H1 (cell line): Measurements from ENCODE around the gene CD69. TPM values are rescaled to one million over a fixed set of nuclear protein-coding genes. Genes with fewer than 3 reads are reported as not detected.
A peak's percentile ranks its signal among the peaks of the same experiment; 100 is the strongest.

Experiments
- CHD1 ChIP-seq: IDR thresholded peaks from 2 replicates; pipeline ENCODE4 v1.6.1; 2012; ENCODE audit warnings: low read depth, low read length, improper control_type of control experiment
- EGR1 ChIP-seq: IDR thresholded peaks from 2 replicates; pipeline ENCODE4 v1.6.1; 2011; ENCODE audit warnings: low read depth, low read length, borderline replicate concordance
- GTF2F1 ChIP-seq: IDR thresholded peaks from 2 replicates; pipeline ENCODE4 v1.6.1; 2012; ENCODE audit warnings: low read depth, low read length, improper control_type of control experiment, borderline replicate concordance
- NANOG ChIP-seq: IDR thresholded peaks from 2 replicates; pipeline ENCODE4 v1.6.1; 2011; ENCODE audit warnings: low read length, low read depth, mild to moderate bottlenecking, inconsistent platforms; ENCODE audit not compliant: insufficient read depth, poor library complexity, severe bottlenecking
- POLR2A ChIP-seq, 2 experiments: IDR thresholded peaks; 1 replicate in 1 of 2; 2 replicates in 1 of 2; pipeline ENCODE4 v1.6.1; 2011; ENCODE audit warnings: low read depth in 2 of 2, low read length in 2 of 2, mild to moderate bottlenecking in 2 of 2; ENCODE audit errors: control extremely low read depth in 1 of 2
- RBBP5 ChIP-seq: IDR thresholded peaks from 2 replicates; pipeline ENCODE4 v1.7.1; 2012; ENCODE audit warnings: low read depth, mild to moderate bottlenecking, inconsistent platforms, low read length, moderate library complexity, borderline replicate concordance
- SP1 ChIP-seq: IDR thresholded peaks from 2 replicates; pipeline ENCODE4 v1.6.1; 2011; ENCODE audit warnings: low read depth, low read length
- SP4 ChIP-seq: IDR thresholded peaks from 2 replicates; pipeline ENCODE4 v1.6.1; 2012; ENCODE audit warnings: low read length, inconsistent platforms
- SUZ12 ChIP-seq: fragments of 200-600 bp; sonication (generic); IDR thresholded peaks from 2 replicates; pipeline ENCODE4 v1.6.1; 2012; ENCODE audit warnings: mild to moderate bottlenecking, inconsistent platforms, low read length, moderate library complexity, mixed read lengths
- TAF1 ChIP-seq: IDR thresholded peaks from 2 replicates; pipeline ENCODE4 v1.6.1; 2011; ENCODE audit warnings: mild to moderate bottlenecking, low read depth, low read length
- TCF12 ChIP-seq: IDR thresholded peaks from 2 replicates; pipeline ENCODE4 v1.6.1; 2011; ENCODE audit warnings: low read depth, mild to moderate bottlenecking, low read length
- YY1 ChIP-seq: IDR thresholded peaks from 2 replicates; pipeline ENCODE4 v1.6.1; 2011; ENCODE audit warnings: low read depth, mild to moderate bottlenecking, low read length
- polyA plus RNA-seq, 7 experiments: library from polyadenylated mRNA; depleted of rRNA in 3 of 7; stranded (reverse) in 5 of 7; unstranded in 2 of 7; fragments of >200 nt in 5 of 7; fragments of 200-250 nt in 2 of 7; gene quantifications; 1 replicate in 5 of 7; 2 replicates in 1 of 7; 4 replicates in 1 of 7; pipeline versions ENCODE4 v1.2.1 to v1.2.3, GENCODE V29; 2011 to 2013; ENCODE audit warnings: missing spikeins in 2 of 7, mixed read lengths in 2 of 7
- total RNA-seq: library from RNA; stranded (reverse); fragmentation: NEBNext Ultra II Directional; extraction: Animal tissue kit (Norgen Biotek cat#: 25700); gene quantifications from 2 replicates; pipeline ENCODE4 v1.2.1, GENCODE V29; 2021
- TF ChIP-seq, protein P1 (sequence below): IDR thresholded peaks from 2 replicates; pipeline ENCODE4 v1.6.1; 2011; ENCODE audit warnings: low read depth, mild to moderate bottlenecking, low read length; ENCODE audit not compliant: insufficient read depth
- TF ChIP-seq, protein P2 (sequence below), 3 experiments: IDR thresholded peaks; 1 replicate in 2 of 3; 2 replicates in 1 of 3; pipeline versions ENCODE4 v1.5.1 to v1.6.1; 2011; ENCODE audit warnings: low read length in 3 of 3, mild to moderate bottlenecking in 3 of 3, inconsistent platforms in 2 of 3, low read depth in 1 of 3, moderate library complexity in 1 of 3; ENCODE audit not compliant: insufficient read depth in 1 of 3; ENCODE audit errors: control extremely low read depth in 1 of 3

CD69 gene
- total and polyA plus RNA-seq, 2 of the 8 experiments (the other 6 are each of a cell fraction or from before 2014, with no cell fraction given), result not detected

DNA sequence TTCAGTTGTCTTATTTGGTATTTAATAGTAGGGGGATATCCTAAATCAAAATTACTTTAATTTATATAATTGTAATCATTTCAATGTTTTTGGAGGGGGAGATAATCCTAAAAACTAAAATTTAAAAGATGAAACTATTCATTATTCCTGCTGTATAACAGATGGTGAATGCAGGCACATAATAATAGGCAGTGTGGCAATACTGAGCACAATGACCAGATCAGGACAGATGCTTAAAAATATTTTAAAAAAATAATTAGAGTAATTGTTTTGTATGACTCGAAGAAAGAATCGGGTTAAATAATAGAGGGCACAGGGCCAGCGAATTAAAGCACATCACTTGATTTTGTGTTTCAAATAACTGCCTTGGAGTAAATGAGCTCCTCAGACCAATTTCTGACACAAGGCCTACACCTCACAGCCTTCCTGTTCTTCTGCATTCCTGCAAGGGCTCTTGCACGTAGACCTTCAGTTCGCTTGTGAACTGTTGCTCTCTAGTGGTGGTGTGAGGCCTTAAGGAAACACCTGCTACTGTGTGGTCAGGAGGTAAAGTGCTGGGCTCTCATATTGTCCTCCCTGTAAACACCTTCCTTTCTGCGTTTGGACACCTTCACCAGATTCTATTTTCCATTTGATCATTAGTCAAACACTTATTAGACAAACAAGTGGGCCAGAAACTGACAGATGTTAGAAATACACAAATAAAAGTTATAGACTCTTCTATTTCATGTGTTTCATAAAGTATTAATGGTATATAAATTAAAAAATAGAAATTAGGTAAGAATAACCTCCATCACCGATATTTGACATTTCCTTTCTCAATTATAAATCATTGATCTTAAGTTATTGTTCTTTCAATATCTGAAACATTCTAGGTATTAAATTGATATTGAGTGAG is 37.3 kb upstream of the CD69 start (continued):
- TF ChIP-seq, protein P1, sequence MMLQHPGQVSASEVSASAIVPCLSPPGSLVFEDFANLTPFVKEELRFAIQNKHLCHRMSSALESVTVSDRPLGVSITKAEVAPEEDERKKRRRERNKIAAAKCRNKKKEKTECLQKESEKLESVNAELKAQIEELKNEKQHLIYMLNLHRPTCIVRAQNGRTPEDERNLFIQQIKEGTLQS, result 0 out of 2 replicates have a peak, but pooled peaks have one; percentile 45
- TF ChIP-seq SP1, result peak; percentile 66; the same call in 1 of the 2 replicates
- TF ChIP-seq YY1, result peak; percentile 41; the same call in 1 of the 2 replicates
- TF ChIP-seq EGR1, result no peak
- TF ChIP-seq POLR2A (IDR thresholded peaks at IDR 0.05; ENCODE audit: control extremely low read depth in 1 of 2, low read depth in 2 of 2, low read length in 2 of 2), result no peak
- TF ChIP-seq TCF12, result no peak
- TF ChIP-seq TAF1, result no peak
- TF ChIP-seq SP4, result no peak
- TF ChIP-seq, protein P2, sequence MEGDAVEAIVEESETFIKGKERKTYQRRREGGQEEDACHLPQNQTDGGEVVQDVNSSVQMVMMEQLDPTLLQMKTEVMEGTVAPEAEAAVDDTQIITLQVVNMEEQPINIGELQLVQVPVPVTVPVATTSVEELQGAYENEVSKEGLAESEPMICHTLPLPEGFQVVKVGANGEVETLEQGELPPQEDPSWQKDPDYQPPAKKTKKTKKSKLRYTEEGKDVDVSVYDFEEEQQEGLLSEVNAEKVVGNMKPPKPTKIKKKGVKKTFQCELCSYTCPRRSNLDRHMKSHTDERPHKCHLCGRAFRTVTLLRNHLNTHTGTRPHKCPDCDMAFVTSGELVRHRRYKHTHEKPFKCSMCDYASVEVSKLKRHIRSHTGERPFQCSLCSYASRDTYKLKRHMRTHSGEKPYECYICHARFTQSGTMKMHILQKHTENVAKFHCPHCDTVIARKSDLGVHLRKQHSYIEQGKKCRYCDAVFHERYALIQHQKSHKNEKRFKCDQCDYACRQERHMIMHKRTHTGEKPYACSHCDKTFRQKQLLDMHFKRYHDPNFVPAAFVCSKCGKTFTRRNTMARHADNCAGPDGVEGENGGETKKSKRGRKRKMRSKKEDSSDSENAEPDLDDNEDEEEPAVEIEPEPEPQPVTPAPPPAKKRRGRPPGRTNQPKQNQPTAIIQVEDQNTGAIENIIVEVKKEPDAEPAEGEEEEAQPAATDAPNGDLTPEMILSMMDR (IDR thresholded peaks at IDR 0.05; ENCODE audit: control extremely low read depth in 1 of 3, insufficient read depth in 1 of 3, low read depth in 1 of 3, low read length in 3 of 3), result peak; percentile 53 to 95 (median 94)
- no peak for TF ChIP-seq SUZ12
- TF ChIP-seq NANOG, result no peak
- no peak for TF ChIP-seq RBBP5
- TF ChIP-seq GTF2F1, result no peak
- TF ChIP-seq CHD1, result no peak
